ENCODE measurements around the gene PACS1. TPM values are rescaled to one million over a fixed set of nuclear protein-coding genes. Genes with fewer than 3 reads are reported as not detected.

Gene PACS1
- total RNA-seq, 4 donors from 2014 or later, result 17.9 to 37.6 (median 25.4) TPM

DNA sequence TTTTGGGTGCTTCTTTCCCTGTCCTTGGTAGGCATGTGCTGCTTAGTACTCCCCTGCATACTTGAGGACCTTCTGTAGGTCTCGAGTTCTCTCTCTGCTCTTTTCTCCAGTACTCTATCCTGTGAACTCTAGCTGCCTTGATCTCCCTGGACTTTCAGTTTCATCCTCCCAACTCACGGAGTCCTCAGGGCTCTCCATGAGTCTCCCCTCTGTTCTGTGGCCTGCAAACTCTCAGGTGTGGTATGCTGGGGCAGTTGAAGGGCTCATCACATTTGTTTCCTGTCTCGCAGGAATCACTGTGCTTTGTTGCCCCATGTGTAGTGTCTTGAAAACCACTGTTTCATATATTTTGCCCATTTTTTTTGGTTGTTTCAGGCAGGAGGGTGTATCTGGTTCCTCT lies 3.3 kb upstream of the PACS1 start:
- no peak for DNase-seq
- no peak overlapping the region for H3K27ac ChIP-seq
- H3K9me3 ChIP-seq, result no peaks in the 10 kb centered on the region
- WGBS, 2 donors, result 72 to 81% methylated on average over 3 of the region's 3 CpGs
- H3K36me3 ChIP-seq, result peaks cover 8 to 73% (median 23%) of the 10 kb centered on the region in 3 donors
- peaks cover 19 to 36% (median 25%) of the 10 kb centered on the region in 3 donors for H3K4me1 ChIP-seq
- TF ChIP-seq POLR2A (IDR thresholded peaks at IDR 0.05), result no peak
- TF ChIP-seq, protein P1, sequence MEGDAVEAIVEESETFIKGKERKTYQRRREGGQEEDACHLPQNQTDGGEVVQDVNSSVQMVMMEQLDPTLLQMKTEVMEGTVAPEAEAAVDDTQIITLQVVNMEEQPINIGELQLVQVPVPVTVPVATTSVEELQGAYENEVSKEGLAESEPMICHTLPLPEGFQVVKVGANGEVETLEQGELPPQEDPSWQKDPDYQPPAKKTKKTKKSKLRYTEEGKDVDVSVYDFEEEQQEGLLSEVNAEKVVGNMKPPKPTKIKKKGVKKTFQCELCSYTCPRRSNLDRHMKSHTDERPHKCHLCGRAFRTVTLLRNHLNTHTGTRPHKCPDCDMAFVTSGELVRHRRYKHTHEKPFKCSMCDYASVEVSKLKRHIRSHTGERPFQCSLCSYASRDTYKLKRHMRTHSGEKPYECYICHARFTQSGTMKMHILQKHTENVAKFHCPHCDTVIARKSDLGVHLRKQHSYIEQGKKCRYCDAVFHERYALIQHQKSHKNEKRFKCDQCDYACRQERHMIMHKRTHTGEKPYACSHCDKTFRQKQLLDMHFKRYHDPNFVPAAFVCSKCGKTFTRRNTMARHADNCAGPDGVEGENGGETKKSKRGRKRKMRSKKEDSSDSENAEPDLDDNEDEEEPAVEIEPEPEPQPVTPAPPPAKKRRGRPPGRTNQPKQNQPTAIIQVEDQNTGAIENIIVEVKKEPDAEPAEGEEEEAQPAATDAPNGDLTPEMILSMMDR (IDR thresholded peaks at IDR 0.05), result no peak
- H3K27me3 ChIP-seq, result no peaks in the 10 kb centered on the region
- intact Hi-C loops (cut with DNase I), result no loop called here
- H3K4me3 ChIP-seq, result no peak overlapping the region

DNA sequence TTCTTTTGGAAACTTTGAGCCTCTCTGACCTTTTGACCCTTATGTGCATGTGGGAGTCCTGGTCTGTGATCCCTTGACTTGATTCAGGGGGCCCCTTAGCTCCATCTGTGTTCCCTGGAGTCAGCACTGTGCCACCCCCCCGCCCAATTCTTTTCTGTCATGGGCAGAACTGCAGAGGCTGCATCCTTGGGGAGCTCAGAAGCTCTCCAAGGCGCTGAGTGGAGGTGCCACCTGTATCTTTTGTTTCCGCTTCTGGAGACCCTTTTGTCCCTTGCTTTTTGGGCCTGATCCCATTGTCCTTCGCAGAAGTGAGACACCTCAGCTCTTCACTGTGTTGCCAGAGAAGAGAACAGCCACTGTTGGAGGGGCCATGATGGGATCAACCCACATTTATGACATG lies 2.4 kb upstream of the PACS1 start:
- Histone ChIP-seq H3K4me1 (peaks cover 23 to 45% (median 30%) of the 10 kb centered on the region in 3 donors), H3K36me3 (peaks cover 6 to 66% (median 20%) of the 10 kb centered on the region in 3 donors), H3K27ac (peak overlapping the region in 2 of 4 donors; percentile 93 to 97), H3K27me3 (no peaks in the 10 kb centered on the region), H3K9me3 (no peaks in the 10 kb centered on the region), H3K4me3 (no peak overlapping the region)
- WGBS, 2 donors, result 100% methylated on average over 3 of the region's 4 CpGs
- DNase-seq, result no peak
- TF ChIP-seq, protein P1 (IDR thresholded peaks at IDR 0.05), result no peak
- no peak for TF ChIP-seq POLR2A (IDR thresholded peaks at IDR 0.05)
- intact Hi-C loops (cut with DNase I), result no loop called here

DNA sequence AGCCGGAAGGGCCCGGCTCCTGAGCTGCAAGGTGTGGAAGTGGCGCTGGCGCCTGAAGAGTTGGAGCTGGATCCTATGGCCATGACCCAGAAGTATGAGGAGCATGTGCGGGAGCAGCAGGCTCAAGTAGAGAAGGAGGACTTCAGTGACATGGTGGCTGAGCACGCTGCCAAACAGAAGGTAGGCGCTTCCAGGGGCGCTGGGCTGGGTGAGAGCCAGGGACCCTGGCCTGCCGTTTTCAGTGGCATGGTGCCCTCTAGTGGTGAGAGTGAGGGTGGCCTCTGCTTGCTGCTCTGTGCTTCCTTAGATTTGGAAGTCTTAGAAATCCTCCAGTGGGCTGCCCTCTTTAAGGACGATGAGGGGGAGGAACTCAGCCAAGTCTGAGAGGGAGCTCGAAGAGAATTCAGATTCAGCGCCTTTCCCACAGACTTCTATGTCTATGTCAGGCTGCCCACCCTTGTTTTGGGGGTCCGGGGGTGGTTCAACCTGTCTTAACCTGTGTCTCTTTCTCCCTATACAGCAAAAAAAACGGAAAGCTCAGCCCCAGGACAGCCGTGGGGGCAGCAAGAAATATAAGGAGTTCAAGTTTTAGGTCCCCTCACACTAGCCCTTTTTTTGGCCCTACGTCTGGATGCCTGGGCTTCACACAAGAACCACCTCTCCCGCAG lies 1.8 kb upstream of the PACS1 start:
- no peak for TF ChIP-seq POLR2A (IDR thresholded peaks at IDR 0.05)
- TF ChIP-seq, protein P1 (IDR thresholded peaks at IDR 0.05), result peak; percentile 78 to 93 (median 87)
- DNase-seq, result no peak
- intact Hi-C loops (cut with DNase I), result no loop called here
- 50 to 53% methylated on average over 11 to 14 of the region's 17 CpGs for WGBS, 2 donors
- Histone ChIP-seq H3K9me3 (no peaks in the 10 kb centered on the region), H3K27me3 (no peaks in the 10 kb centered on the region), H3K4me1 (peaks cover 23 to 51% (median 30%) of the 10 kb centered on the region in 3 donors), H3K36me3 (peaks cover 0 to 66% (median 16%) of the 10 kb centered on the region in 3 donors), H3K4me3 (no peak overlapping the region), H3K27ac (peak overlapping the region; percentile 91 to 97 (median 95))

DNA sequence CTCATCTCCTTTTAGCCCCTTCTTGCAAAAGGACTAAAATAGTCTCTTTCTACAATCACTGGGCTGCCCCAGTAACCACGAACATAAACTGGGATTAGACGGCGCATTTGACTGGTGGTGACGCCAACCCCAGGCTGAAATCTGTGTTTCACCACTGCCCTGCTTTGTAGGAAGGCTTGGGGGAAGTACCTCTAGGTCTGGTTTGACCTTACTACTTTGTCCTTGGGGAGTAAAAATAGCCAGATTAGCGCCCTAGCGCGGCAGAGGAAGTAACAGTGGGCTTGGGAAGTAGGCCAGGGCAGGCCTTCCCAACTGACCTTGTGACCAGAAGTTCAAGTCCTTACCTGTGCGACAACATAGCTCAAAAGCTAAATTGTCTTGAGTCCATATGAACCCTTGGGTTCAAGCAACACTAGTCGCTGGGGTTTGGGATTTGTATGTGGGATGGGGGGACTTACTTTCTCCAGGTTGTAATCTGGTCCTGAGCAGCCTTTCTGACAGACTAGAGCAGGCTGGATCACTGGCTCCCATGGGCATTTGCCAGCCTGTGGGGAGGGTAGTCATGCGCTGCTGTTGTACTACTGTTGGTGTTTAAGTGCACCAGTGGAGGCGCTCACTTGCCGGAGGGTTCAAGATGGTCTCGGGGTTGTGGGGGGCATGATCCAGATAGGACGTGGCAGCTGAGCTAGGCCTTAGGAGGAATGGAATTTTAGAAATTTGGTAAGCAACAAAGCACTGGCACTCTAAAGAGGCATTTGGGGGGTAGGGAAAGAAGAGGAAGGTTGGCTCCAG lies 953 bp upstream of the PACS1 start:
- H3K36me3 ChIP-seq, result peaks cover 0 to 64% (median 10%) of the 10 kb centered on the region in 3 donors
- no peak for TF ChIP-seq POLR2A (IDR thresholded peaks at IDR 0.05)
- TF ChIP-seq, protein P1 (IDR thresholded peaks at IDR 0.05), result peak in 1 of 6 experiments; percentile 25
- H3K27ac ChIP-seq, result peak overlapping the region; percentile 91 to 97 (median 95)
- H3K9me3 ChIP-seq, result no peaks in the 10 kb centered on the region
- no peaks in the 10 kb centered on the region for H3K27me3 ChIP-seq
- no peak for DNase-seq
- peaks cover 23 to 51% (median 30%) of the 10 kb centered on the region in 3 donors for H3K4me1 ChIP-seq
- peak overlapping the region; percentile 59 to 95 (median 74) for H3K4me3 ChIP-seq
- 17 to 18% methylated on average over 9 to 11 of the region's 14 CpGs for WGBS, 2 donors
- intact Hi-C loops (cut with DNase I), result no loop called here
